Large intestine (tissue), 3 donors: ENCODE results near the gene PTGIS. TPM values are rescaled to one million over a fixed set of nuclear protein-coding genes. Genes with fewer than 3 reads are reported as not detected.

Source experiments
- DNase-seq, 2 donors: peaks; one replicate each; pipeline versions ENCODE4 v3.0.0 to v3.0.0-alpha.2; 2013
- H3K27ac ChIP-seq: one replicate; pipeline ENCODE4 v1.5.1; 2013; ENCODE audit warnings: low read length
- H3K27me3 ChIP-seq: 2 replicates; pipeline ENCODE4 v1.6.1; 2013; ENCODE audit warnings: low read length; ENCODE audit not compliant: control insufficient read depth, insufficient read depth
- H3K36me3 ChIP-seq: 2 replicates; pipeline ENCODE4 v1.6.1; 2013; ENCODE audit warnings: low read length; ENCODE audit not compliant: control insufficient read depth, insufficient read depth
- H3K4me1 ChIP-seq: one replicate; pipeline ENCODE4 v1.6.1; 2013; ENCODE audit warnings: low read length; ENCODE audit not compliant: control insufficient read depth, insufficient read depth
- H3K4me3 ChIP-seq: one replicate; pipeline ENCODE4 v1.5.1; 2013; ENCODE audit warnings: low read length
- H3K9me3 ChIP-seq: one replicate; pipeline ENCODE4 v1.6.1; 2013; ENCODE audit warnings: mild to moderate bottlenecking, low read depth, low read length, moderate library complexity; ENCODE audit not compliant: control insufficient read depth
- WGBS: methylation state at CpG from one replicate; pipeline ENCODE4 v1.1.5; 2013; ENCODE audit warnings: low lambda C conversion rate; ENCODE audit not compliant: insufficient coverage; 5-methylcytosine and 5-hydroxymethylcytosine counted together
- polyA plus RNA-seq: library from polyadenylated mRNA; unstranded; fragments of 120-200 nt; gene quantifications from one replicate; pipeline ENCODE4 v1.2.1, GENCODE V29; 2013

The PTGIS gene
- polyA plus RNA-seq, 1 donor, result 13.5 TPM

- Histone ChIP-seq H3K4me1 (no peaks in the 10 kb centered on the region), H3K36me3 (peaks cover 19% of the 10 kb centered on the region), H3K9me3 (peaks cover 5% of the 10 kb centered on the region), H3K4me3 (no peak overlapping the region), H3K27ac (no peak overlapping the region), H3K27me3 (no peaks in the 10 kb centered on the region)
- peak; percentile 55 to 57 for DNase-seq
- 60% methylated on average over 2 of the region's 18 CpGs for WGBS
Observed at GRCh38 chr20:49541733-49542513, 26.0 kb downstream of the PTGIS start.

DNA sequence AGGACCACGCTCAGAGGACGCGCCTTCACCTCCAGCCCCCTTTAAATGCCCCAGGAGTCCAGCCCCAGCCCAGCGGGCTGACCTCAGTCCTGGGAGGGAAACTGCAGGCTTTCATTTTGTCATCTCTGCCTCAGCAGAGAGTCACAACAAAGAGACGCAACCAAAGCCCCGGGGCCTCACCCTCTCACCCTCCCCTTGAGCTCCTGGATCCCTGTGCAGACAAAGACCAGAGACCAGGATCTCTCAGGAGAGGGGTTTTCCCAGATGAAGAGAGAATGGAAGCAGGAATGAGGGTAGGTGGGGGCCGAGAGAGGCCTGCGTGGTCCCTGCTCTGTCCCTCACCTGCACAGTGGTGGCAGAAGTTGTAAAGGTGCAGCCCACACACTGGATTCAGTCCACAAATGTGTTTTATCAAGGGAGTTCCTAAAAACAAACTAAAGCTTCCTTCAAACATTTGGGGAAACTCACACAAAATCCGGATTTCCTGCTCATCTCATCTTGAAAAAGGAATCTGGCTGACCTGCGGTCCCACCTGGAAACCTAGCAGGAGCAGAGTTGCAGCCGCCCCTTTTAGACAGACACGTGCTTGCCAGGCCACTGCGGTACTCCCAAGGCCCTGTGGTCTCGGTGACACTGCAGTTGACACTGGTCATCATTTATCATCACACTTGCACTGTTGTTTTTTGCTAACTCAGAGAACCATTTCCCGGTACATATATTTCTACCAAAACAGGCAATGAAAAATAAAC, 27.1 kb downstream of the PTGIS start:
- Histone ChIP-seq H3K4me3 (no peak overlapping the region), H3K36me3 (peaks cover 22% of the 10 kb centered on the region), H3K27ac (no peak overlapping the region), H3K4me1 (no peaks in the 10 kb centered on the region), H3K27me3 (no peaks in the 10 kb centered on the region), H3K9me3 (peaks cover 5% of the 10 kb centered on the region)
- no CpG with 5 or more reads among the region's 15 CpGs for WGBS
- DNase-seq, result no peak

DNA sequence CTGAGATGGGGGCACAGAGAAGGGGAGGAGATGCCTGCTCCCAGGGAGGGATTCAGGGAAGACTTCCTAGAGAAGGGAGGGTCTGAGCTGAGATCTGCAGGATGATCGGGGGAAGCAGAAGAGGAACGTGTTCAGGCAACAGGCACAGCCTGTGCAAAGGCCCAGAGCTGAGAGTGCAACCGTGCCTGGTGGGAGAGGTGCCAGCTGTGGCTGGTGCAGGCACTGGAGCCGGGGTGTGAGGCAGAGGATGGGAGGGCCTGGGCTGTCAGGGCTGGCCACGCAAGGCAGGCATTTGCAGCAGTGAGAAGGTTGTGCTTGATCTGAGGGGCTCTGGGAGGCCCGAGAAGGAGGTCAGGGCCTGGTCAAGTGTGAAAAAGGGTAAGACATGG, 27.7 kb downstream of the PTGIS start:
- peaks cover 22% of the 10 kb centered on the region for H3K36me3 ChIP-seq
- no peaks in the 10 kb centered on the region for H3K4me1 ChIP-seq
- WGBS, result no CpG with 5 or more reads among the region's 6 CpGs

DNA sequence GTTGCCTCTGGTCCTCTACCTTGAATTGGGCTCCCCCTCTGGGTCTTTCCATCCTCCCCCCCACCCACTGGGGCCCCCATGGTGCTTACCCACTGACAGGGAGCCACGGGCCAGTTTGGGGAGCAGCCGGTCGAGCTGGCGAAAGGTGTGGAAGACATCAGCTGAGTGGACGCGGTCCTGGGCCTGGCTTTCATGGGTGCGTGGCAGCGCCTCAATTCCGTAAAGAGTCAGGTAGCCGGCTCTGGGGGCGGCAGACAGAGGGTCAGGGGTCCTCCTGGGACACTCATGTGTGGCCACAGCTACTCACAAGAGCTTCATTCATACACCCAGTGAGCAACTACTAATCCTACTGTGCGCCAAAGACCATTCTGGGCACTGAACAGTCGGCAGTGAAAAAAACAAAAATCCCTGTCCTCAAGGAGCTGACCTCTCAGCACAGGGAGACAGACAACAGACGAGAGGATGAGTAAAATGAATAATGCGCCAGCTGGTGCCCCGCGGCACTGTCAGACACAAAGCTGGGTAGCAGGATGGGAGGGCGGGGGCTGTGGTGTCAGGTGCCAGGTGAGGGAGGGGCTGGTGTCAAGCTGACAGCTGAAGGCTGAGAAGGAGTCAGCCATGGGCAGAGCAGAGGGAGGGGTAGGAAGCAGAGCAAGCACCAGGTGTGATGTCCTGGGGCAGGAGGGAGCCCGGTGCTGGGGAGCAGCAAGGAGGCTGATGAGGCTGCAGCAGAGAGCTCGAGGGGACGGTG, 28.3 kb downstream of the PTGIS start:
- no peak for DNase-seq
- Histone ChIP-seq H3K36me3 (peaks cover 19% of the 10 kb centered on the region), H3K27me3 (no peaks in the 10 kb centered on the region), H3K27ac (no peak overlapping the region), H3K4me3 (no peak overlapping the region), H3K4me1 (no peaks in the 10 kb centered on the region), H3K9me3 (peaks cover 5% of the 10 kb centered on the region)
- no CpG with 5 or more reads among the region's 21 CpGs for whole genome bisulfite sequencing

More for the DNA sequence above, 27.7 kb downstream of the PTGIS start:
- Histone ChIP-seq H3K4me3 (no peak overlapping the region), H3K27ac (no peak overlapping the region), H3K9me3 (peaks cover 5% of the 10 kb centered on the region), H3K27me3 (no peaks in the 10 kb centered on the region)
- no peak for DNase-seq

GRCh38 chr20:49538950-49539349, 29.0 kb downstream of the PTGIS start:
- no peak for DNase-seq
- WGBS, result 100% methylated on average over 1 of the region's 3 CpGs
- Histone ChIP-seq H3K4me3 (no peak overlapping the region), H3K27me3 (no peaks in the 10 kb centered on the region), H3K27ac (no peak overlapping the region), H3K4me1 (no peaks in the 10 kb centered on the region), H3K36me3 (peaks cover 18% of the 10 kb centered on the region), H3K9me3 (peaks cover 5% of the 10 kb centered on the region)

DNA sequence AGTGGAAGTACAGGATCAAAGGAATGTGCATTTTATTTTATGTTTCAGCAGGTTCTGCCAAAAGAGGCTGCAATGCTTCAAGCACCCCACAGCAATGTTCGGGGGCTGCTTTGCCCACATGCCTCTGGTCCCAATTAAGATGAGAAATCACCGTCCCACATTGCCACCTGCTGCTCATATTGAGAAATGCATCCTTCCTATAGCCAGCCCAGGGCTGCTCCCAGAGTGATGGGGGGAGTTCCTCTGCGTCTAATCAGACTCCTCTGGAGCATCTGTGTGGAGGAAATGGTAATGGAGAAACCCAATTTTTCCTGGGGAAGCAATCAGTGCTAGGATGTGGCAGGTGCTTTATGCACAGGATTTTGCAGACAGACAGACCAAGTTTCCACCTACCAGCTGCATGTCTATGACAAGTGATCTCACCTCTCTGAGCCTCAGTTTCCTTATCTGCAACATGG, 33.7 kb downstream of the PTGIS start:
- peak; percentile 29 to 43 for DNase-seq
- peaks cover 12% of the 10 kb centered on the region for H3K36me3 ChIP-seq

GRCh38 chr20:49532285-49532946, 35.5 kb downstream of the PTGIS start:
- H3K4me3 ChIP-seq, result no peak overlapping the region
- no peaks in the 10 kb centered on the region for H3K4me1 ChIP-seq
- H3K36me3 ChIP-seq, result peaks cover 10% of the 10 kb centered on the region
- no peak for DNase-seq
- no peak overlapping the region for H3K27ac ChIP-seq
- 100% methylated on average over 1 of the region's 6 CpGs for WGBS
- no peaks in the 10 kb centered on the region for H3K27me3 ChIP-seq
- H3K9me3 ChIP-seq, result no peaks in the 10 kb centered on the region

More for the DNA sequence above, 33.7 kb downstream of the PTGIS start:
- Histone ChIP-seq H3K27me3 (no peaks in the 10 kb centered on the region), H3K9me3 (peaks cover 3% of the 10 kb centered on the region), H3K4me1 (no peaks in the 10 kb centered on the region), H3K27ac (no peak overlapping the region), H3K4me3 (no peak overlapping the region)
- WGBS, result no CpG with 5 or more reads among the region's 3 CpGs

GRCh38 chr20:49529470-49529869, 38.5 kb downstream of the PTGIS start:
- no peak for DNase-seq
- no peaks in the 10 kb centered on the region for H3K4me1 ChIP-seq
- H3K4me3 ChIP-seq, result no peak overlapping the region
- peaks cover 4% of the 10 kb centered on the region for H3K9me3 ChIP-seq
- H3K27ac ChIP-seq, result no peak overlapping the region
- no CpG with 5 or more reads among the region's 5 CpGs for WGBS
- peaks cover 5% of the 10 kb centered on the region for H3K36me3 ChIP-seq
- H3K27me3 ChIP-seq, result no peaks in the 10 kb centered on the region

- WGBS, result 92% methylated on average over 2 of the region's 2 CpGs
- Histone ChIP-seq H3K9me3 (peaks cover 4% of the 10 kb centered on the region), H3K4me3 (no peak overlapping the region), H3K36me3 (peaks cover 13% of the 10 kb centered on the region), H3K27me3 (no peaks in the 10 kb centered on the region), H3K27ac (no peak overlapping the region), H3K4me1 (no peaks in the 10 kb centered on the region)
- DNase-seq, result no peak
Observed at GRCh38 chr20:49526568-49526967, 41.4 kb downstream of the PTGIS start.

GRCh38 chr20:49526056-49526455, 41.9 kb downstream of the PTGIS start:
- H3K9me3 ChIP-seq, result peaks cover 4% of the 10 kb centered on the region
- DNase-seq, result no peak
- H3K4me1 ChIP-seq, result no peaks in the 10 kb centered on the region
- WGBS, result no CpG with 5 or more reads among the region's 6 CpGs
- no peak overlapping the region for H3K27ac ChIP-seq
- peaks cover 13% of the 10 kb centered on the region for H3K36me3 ChIP-seq
- H3K4me3 ChIP-seq, result no peak overlapping the region
- H3K27me3 ChIP-seq, result no peaks in the 10 kb centered on the region
